Skeletal muscle satellite cell (primary cell): ENCODE measurements around the gene TNFRSF6B.

Source experiments
- H3K27me3 ChIP-seq: 2 replicates; pipeline ENCODE4 v1.7.0; 2013; ENCODE audit warnings: low read length; ENCODE audit not compliant: control insufficient read depth, insufficient read depth
- H3K36me3 ChIP-seq: 2 replicates; pipeline ENCODE4 v1.7.0; 2013; ENCODE audit warnings: mild to moderate bottlenecking, control low read depth, low read length; ENCODE audit not compliant: insufficient read depth
- H3K4me1 ChIP-seq: 2 replicates; pipeline ENCODE4 v1.7.0; 2013; ENCODE audit warnings: low read length; ENCODE audit not compliant: control insufficient read depth, insufficient read depth
- H3K4me2 ChIP-seq: 2 replicates; pipeline ENCODE4 v1.7.0; 2013; ENCODE audit warnings: mild to moderate bottlenecking, low read length
- H3K4me3 ChIP-seq: 2 replicates; pipeline ENCODE4 v1.7.0; 2013; ENCODE audit warnings: low read length
- H3K9ac ChIP-seq: 2 replicates; pipeline ENCODE4 v1.7.0; 2013; ENCODE audit warnings: mild to moderate bottlenecking, low read depth, low read length, moderate library complexity
- H3K9me3 ChIP-seq: replicated peaks from 2 replicates; pipeline ENCODE4 v1.7.0; 2013; ENCODE audit warnings: mild to moderate bottlenecking, control low read depth, low read length

The TNFRSF6B gene

DNA sequence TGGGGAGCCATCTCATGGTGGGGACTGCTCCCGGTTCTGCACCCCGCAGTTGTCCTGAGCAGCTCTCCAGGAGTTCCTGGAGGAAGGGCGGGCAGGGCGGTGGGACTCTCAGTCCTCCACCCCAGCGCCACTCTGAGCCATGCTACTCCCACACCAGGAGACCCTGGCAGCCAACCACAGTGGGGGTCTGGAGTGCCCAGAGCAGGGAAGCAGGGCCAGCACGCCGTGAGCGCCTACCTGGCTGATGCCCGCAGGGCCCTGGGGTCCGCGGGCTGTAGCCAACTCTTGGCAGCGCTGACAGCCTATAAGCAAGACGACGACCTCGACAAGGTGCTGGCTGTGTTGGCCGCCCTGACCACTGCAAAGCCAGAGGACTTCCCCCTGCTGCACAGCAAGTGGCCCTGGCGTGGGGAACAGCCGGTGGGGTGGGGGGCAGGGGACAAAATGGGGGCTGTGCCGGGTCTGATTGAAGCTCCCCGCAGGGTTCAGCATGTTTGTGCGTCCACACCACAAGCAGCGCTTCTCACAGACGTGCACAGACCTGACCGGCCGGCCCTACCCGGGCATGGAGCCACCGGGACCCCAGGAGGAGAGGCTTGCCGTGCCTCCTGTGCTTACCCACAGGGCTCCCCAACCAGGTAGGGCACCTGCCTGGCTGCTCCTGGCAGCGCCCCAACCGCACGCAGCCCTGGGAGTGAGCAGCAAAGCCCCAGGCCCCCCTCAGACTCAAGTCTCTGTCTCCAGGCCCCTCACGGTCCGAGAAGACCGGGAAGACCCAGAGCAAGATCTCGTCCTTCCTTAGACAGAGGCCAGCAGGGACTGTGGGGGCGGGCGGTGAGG lies 1.6 kb upstream of the TNFRSF6B start:
- H3K4me2 ChIP-seq: no peak overlapping the region
- no peak overlapping the region for H3K4me3 ChIP-seq
- H3K9me3 ChIP-seq: no peaks in the 10 kb centered on the region

DNA sequence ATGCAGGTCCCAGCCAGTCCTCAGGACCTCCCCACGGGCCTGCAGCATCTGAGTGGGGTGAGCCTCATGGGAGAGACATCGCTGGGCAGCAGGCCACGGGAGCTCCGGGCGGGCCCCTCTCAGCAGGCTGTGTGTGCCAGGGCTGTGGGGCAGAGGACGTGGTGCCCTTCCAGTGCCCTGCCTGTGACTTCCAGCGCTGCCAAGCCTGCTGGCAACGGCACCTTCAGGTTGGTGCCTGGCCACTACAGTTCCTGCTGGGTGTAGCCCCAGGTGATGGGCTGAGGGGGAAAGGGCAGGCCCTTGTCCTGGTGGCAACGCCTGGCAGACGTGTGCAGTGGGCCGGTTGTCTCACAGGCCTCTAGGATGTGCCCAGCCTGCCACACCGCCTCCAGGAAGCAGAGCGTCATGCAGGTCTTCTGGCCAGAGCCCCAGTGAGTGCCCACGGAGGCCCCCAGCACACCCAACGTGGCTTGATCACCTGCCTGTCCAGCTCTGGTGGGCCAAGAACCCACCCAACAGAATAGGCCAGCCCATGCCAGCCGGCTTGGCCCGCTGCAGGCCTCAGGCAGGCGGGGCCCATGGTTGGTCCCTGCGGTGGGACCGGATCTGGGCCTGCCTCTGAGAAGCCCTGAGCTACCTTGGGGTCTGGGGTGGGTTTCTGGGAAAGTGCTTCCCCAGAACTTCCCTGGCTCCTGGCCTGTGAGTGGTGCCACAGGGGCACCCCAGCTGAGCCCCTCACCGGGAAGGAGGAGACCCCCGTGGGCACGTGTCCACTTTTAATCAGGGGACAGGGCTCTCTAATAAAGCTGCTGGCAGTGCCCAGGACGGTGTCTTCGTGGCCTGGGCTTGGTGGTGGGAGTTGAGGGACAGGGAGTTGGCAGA lies 787 bp upstream of the TNFRSF6B start:
- no peaks in the 10 kb centered on the region for H3K9me3 ChIP-seq
- no peak overlapping the region for H3K9ac ChIP-seq
- no peak overlapping the region for H3K4me2 ChIP-seq
- no peak overlapping the region for H3K4me3 ChIP-seq
- H3K4me1 ChIP-seq: peaks cover 40% of the 10 kb centered on the region
- H3K36me3 ChIP-seq: peaks cover 35% of the 10 kb centered on the region
- no peaks in the 10 kb centered on the region for H3K27me3 ChIP-seq

More for the DNA sequence above, 1.6 kb upstream of the TNFRSF6B start:
- no peak overlapping the region for H3K9ac ChIP-seq
- H3K36me3 ChIP-seq: peaks cover 29% of the 10 kb centered on the region
- no peaks in the 10 kb centered on the region for H3K27me3 ChIP-seq
- peaks cover 36% of the 10 kb centered on the region for H3K4me1 ChIP-seq

DNA sequence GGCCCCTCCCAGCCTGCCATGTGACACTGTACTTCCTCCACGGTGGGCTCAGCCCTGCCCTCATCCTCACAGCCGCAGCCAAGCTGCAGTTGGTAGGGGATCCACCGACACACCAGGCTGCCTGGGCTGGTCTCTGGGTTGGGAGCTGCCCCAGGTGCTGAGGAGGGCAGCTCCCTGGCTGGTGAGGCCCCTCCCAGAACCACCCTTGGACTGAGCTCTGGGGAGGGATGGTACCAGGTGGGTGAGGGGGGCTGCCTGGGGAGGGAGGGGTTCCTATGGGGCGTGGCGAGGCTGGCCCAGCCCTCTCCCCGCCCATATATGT lies 185 bp upstream of the TNFRSF6B start:
- Histone ChIP-seq H3K4me1 (peaks cover 40% of the 10 kb centered on the region), H3K4me3 (no peak overlapping the region), H3K9ac (no peak overlapping the region), H3K9me3 (no peaks in the 10 kb centered on the region), H3K27me3 (no peaks in the 10 kb centered on the region), H3K36me3 (peaks cover 35% of the 10 kb centered on the region), H3K4me2 (peak overlapping the region; percentile 68)

DNA sequence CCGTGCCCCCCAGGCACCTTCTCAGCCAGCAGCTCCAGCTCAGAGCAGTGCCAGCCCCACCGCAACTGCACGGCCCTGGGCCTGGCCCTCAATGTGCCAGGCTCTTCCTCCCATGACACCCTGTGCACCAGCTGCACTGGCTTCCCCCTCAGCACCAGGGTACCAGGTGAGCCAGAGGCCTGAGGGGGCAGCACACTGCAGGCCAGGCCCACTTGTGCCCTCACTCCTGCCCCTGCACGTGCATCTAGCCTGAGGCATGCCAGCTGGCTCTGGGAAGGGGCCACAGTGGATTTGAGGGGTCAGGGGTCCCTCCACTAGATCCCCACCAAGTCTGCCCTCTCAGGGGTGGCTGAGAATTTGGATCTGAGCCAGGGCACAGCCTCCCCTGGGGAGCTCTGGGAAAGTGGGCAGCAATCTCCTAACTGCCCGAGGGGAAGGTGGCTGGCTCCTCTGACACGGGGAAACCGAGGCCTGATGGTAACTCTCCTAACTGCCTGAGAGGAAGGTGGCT lies 960 bp downstream of the TNFRSF6B start:
- H3K4me3 ChIP-seq: peak overlapping the region; percentile 58
- H3K9ac ChIP-seq: peak overlapping the region; percentile 9
- peak overlapping the region; percentile 68 for H3K4me2 ChIP-seq
- H3K4me1 ChIP-seq: peaks cover 40% of the 10 kb centered on the region
- no peaks in the 10 kb centered on the region for H3K9me3 ChIP-seq
- no peaks in the 10 kb centered on the region for H3K27me3 ChIP-seq
- H3K36me3 ChIP-seq: peaks cover 31% of the 10 kb centered on the region

DNA sequence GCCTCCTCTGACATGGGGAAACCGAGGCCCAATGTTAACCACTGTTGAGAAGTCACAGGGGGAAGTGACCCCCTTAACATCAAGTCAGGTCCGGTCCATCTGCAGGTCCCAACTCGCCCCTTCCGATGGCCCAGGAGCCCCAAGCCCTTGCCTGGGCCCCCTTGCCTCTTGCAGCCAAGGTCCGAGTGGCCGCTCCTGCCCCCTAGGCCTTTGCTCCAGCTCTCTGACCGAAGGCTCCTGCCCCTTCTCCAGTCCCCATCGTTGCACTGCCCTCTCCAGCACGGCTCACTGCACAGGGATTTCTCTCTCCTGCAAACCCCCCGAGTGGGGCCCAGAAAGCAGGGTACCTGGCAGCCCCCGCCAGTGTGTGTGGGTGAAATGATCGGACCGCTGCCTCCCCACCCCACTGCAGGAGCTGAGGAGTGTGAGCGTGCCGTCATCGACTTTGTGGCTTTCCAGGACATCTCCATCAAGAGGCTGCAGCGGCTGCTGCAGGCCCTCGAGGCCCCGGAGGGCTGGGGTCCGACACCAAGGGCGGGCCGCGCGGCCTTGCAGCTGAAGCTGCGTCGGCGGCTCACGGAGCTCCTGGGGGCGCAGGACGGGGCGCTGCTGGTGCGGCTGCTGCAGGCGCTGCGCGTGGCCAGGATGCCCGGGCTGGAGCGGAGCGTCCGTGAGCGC lies 1.6 kb downstream of the TNFRSF6B start:
- Histone ChIP-seq H3K4me1 (peaks cover 40% of the 10 kb centered on the region), H3K9me3 (no peaks in the 10 kb centered on the region), H3K4me3 (peak overlapping the region; percentile 58), H3K36me3 (peaks cover 31% of the 10 kb centered on the region), H3K27me3 (no peaks in the 10 kb centered on the region), H3K9ac (peak overlapping the region; percentile 28), H3K4me2 (peak overlapping the region; percentile 74)

DNA sequence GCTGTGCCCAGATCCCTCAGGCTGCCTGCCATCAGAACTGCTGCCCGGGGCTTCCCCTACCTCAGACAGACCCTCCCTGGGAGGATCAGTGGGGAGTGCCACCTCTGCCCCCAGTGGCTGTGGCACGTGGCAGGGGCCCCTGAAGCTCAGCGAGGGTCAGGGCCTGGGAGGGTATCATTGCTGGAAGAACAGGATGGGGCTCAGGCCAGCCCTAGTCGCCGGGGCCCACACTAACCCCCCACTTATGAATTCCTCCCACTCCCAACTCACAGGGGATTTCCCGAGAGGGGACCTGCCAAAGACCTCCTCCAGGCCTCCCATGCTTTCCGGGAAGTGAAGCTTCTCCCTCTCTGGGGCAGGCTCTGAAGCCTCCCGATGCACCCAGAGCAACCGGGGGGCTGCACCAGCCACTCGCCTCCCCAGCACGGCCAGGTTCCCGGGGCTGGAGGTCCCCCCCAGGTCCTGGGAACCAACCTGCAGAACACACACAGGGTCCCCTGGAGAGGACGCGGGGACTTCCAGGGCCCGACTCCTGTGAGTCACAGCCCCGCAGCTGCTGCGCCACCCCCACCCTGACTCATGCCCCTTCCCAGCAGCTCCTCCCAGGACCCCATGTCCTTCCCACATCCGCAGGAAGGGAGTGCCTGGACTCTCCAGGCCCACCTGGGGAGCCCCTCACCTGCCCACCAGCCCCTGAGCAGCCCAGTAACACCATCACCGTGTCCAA lies 2.5 kb downstream of the TNFRSF6B start:
- H3K9me3 ChIP-seq: no peaks in the 10 kb centered on the region
- peaks cover 31% of the 10 kb centered on the region for H3K36me3 ChIP-seq
- H3K4me3 ChIP-seq: peak overlapping the region; percentile 55
- peaks cover 40% of the 10 kb centered on the region for H3K4me1 ChIP-seq
- peak overlapping the region; percentile 74 for H3K4me2 ChIP-seq
- peak overlapping the region; percentile 68 for H3K9ac ChIP-seq
- H3K27me3 ChIP-seq: no peaks in the 10 kb centered on the region

DNA sequence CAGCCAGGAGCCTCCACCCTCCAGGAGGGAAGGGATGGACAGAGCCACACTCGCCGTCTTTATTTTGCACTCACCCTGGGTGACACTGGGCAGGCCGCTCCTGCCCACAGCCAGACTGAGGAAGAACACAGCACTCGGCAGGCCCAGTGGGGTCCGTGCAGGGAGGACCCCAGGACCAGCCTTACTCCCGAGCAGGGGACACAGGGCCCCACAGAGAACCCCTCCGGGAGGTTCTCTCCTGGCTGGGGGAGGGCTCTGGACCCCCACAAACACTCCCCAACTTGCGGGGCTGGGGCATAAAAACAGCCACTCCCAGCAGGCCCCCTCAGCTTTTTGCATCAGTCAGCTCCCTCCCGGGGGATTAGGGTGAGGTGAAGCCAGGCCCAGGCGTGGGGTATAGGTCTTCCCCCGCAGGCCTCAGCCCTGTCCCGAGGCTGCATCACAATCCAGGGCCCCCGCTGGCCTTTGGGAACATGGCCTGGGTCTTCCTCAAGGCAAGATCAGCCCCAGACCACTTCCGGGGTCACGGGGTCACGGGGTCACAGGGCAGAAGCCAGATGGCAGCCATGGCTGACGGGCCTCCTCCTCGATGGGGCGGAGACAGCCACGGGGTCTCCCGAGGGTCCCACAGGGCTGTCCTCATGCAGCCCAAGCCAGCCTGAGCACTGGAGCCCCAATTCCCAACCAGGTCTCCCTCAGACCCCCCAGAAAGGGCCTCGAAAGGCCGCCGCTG lies 3.2 kb downstream of the TNFRSF6B start:
- no peaks in the 10 kb centered on the region for H3K27me3 ChIP-seq
- no peaks in the 10 kb centered on the region for H3K9me3 ChIP-seq
- peak overlapping the region; percentile 55 for H3K4me3 ChIP-seq
- peak overlapping the region; percentile 74 for H3K4me2 ChIP-seq
- peak overlapping the region; percentile 68 for H3K9ac ChIP-seq
- H3K36me3 ChIP-seq: peaks cover 34% of the 10 kb centered on the region
- peaks cover 40% of the 10 kb centered on the region for H3K4me1 ChIP-seq

DNA sequence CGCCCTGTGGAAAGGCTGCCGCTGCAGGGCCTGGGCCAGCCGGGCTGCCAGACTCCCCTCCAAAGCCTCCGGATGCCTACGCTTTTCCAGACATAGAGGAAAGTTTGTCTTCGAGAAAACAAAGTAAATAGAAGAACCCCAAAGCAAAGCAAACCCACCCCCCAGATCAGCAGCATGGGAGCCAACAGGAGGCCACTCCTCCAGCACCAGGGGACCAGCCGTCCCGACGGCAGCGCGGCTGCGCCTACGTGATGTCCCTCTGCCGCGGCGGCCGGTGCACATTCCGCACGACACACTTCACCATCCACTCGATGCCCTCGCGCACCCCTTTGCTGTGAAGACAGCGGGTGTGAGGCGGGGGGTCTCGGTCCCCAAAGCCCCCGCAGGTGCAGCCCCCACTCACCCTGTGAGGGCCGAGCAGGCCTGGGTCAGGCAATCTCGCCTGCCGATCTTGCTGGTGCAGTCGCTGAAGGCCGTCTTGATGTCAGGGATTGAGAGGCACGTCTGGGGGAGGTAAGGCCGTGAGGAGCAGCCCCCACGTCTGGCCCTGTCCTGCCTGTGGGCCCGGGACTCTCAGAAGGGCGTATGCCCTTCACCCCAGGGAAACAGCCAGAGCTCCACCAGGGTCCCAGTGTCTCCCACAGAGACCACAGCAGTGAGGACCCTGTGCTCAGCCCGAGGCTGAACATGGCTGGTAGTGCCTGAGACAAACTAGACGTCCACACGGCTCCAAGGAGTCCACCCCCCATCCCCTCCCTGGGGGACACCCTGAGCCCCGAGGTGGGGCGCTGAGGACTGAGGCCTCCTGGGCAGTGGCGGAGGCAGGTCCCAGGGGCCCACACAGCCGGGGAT lies 4.0 kb downstream of the TNFRSF6B start:
- no peak overlapping the region for H3K4me2 ChIP-seq
- H3K36me3 ChIP-seq: peaks cover 37% of the 10 kb centered on the region
- no peaks in the 10 kb centered on the region for H3K9me3 ChIP-seq
- no peak overlapping the region for H3K4me3 ChIP-seq
- peaks cover 40% of the 10 kb centered on the region for H3K4me1 ChIP-seq
- no peaks in the 10 kb centered on the region for H3K27me3 ChIP-seq
- H3K9ac ChIP-seq: peak overlapping the region; percentile 68

DNA sequence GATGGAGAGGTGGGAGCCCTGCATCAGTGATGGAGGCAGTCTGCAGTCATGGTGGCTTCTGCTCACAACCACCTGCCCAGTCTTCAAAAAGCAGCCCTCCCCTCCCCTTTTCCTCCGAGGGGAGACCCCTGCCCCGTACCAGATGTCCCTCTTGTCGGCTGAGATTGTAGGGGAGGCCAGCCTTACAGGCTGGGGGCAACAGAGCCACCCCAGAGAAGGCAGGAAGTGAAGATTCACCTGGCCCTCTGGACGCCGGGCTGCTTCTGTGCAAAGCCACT lies 4.5 kb downstream of the TNFRSF6B start:
- H3K36me3 ChIP-seq: peaks cover 38% of the 10 kb centered on the region
- H3K27me3 ChIP-seq: no peaks in the 10 kb centered on the region
- no peaks in the 10 kb centered on the region for H3K9me3 ChIP-seq
- H3K4me2 ChIP-seq: no peak overlapping the region
- peaks cover 40% of the 10 kb centered on the region for H3K4me1 ChIP-seq
- H3K9ac ChIP-seq: no peak overlapping the region
- no peak overlapping the region for H3K4me3 ChIP-seq
